B cell (primary cell): ENCODE results near the gene CXorf65. TPM values are rescaled to one million over a fixed set of nuclear protein-coding genes. Genes with fewer than 3 reads are reported as not detected.

Experiments
- ATAC-seq: fragments of 200-7000 bp; cut with Tn5 transposase; one replicate; pipeline ENCODE4 v1.10.0; 2021; ENCODE audit warnings: low read depth, mild to moderate bottlenecking, moderate number of reproducible peaks, moderate library complexity
- CTCF ChIA-PET: fragments of 350-600 bp; sonication (Branson Sonifier 250); formaldehyde crosslinking; loops from one replicate; lab custom pipeline; 2021; ENCODE audit warnings: antibody characterized with exemption, inconsistent platforms; lab: Charles Lee
- POLR2A ChIA-PET: fragments of 350-600 bp; sonication (Branson Sonifier 250); formaldehyde crosslinking; loops from one replicate; lab custom pipeline; 2021; ENCODE audit warnings: antibody characterized with exemption; lab: Charles Lee
- DNase-seq: peaks from one replicate; pipeline ENCODE4 v3.0.0; 2013
- H2AFZ ChIP-seq: 2 replicates; pipeline ENCODE4 v1.6.1; 2012; ENCODE audit warnings: mild to moderate bottlenecking, low read depth, low read length; ENCODE audit not compliant: insufficient read depth, poor library complexity, severe bottlenecking
- H3K27ac ChIP-seq, 2 donors: 1 replicate in 1 of 2; 2 replicates in 1 of 2; pipeline ENCODE4 v1.5.1; 2012 to 2013; ENCODE audit warnings: low read length in 2 of 2, mild to moderate bottlenecking in 2 of 2, moderate library complexity in 1 of 2
- H3K27me3 ChIP-seq, 4 experiments: fragments of 200-600 bp in 1 of 4; sonication (generic) in 1 of 4; replicated peaks in 1 of 4; 1 replicate in 2 of 4; 2 replicates in 2 of 4; pipeline versions ENCODE4 v1.6.1 to v1.7.0; 2013 to 2016; ENCODE audit warnings: low read length in 3 of 4, mild to moderate bottlenecking in 2 of 4, mixed read lengths in 1 of 4, moderate library complexity in 1 of 4; ENCODE audit not compliant: insufficient read depth in 4 of 4, control insufficient read depth in 3 of 4; ENCODE audit errors: control extremely low read depth in 1 of 4
- H3K36me3 ChIP-seq, 2 experiments: replicated peaks in 1 of 2; 1 replicate in 1 of 2; 2 replicates in 1 of 2; pipeline versions ENCODE4 v1.6.1 to v1.7.1; 2013; ENCODE audit warnings: low read length in 1 of 2; ENCODE audit not compliant: insufficient read depth in 2 of 2, control insufficient read depth in 1 of 2; ENCODE audit errors: control extremely low read depth in 1 of 2, extremely low read depth in 1 of 2
- H3K4me1 ChIP-seq, 2 donors: fragments of 200-600 bp in 1 of 2; sonication (generic) in 1 of 2; 1 replicate in 1 of 2; 2 replicates in 1 of 2; pipeline versions ENCODE4 v1.5.1 to v1.6.1; 2013 to 2017; ENCODE audit warnings: low read length in 2 of 2; ENCODE audit not compliant: control insufficient read depth in 2 of 2, insufficient read depth in 2 of 2
- H3K4me2 ChIP-seq: replicated peaks from 2 replicates; pipeline ENCODE3; 2012; ENCODE audit warnings: mild to moderate bottlenecking, low read depth, low read length; ENCODE audit not compliant: poor library complexity, severe bottlenecking
- H3K4me3 ChIP-seq, 5 experiments: fragments of 200-600 bp in 1 of 5; sonication (generic) in 1 of 5; 1 replicate in 3 of 5; 2 replicates in 2 of 5; pipeline versions ENCODE4 v1.5.1 to v1.7.0; 2011 to 2016; ENCODE audit warnings: low read length in 4 of 5, mild to moderate bottlenecking in 4 of 5, low read depth in 2 of 5, control low read depth in 1 of 5, moderate library complexity in 1 of 5; ENCODE audit not compliant: insufficient read depth in 1 of 5; ENCODE audit errors: control extremely low read depth in 1 of 5, extremely low read depth in 1 of 5
- H3K79me2 ChIP-seq: fragments of 200-600 bp; sonication (generic); one replicate; pipeline ENCODE4 v1.6.0; 2016; ENCODE audit warnings: low read length; ENCODE audit not compliant: control insufficient read depth, insufficient read depth
- H3K9ac ChIP-seq: fragments of 200-600 bp; sonication (generic); 2 replicates; pipeline ENCODE4 v1.6.1; 2017; ENCODE audit warnings: mild to moderate bottlenecking, low read length, moderate library complexity
- H3K9me3 ChIP-seq, 3 donors: one replicate each; pipeline versions ENCODE4 v1.6.1 to v1.7.1; 2013; ENCODE audit warnings: low read length in 2 of 3; ENCODE audit not compliant: control insufficient read depth in 2 of 3, insufficient read depth in 1 of 3; ENCODE audit errors: control extremely low read depth in 1 of 3
- H4K20me1 ChIP-seq: 2 replicates; pipeline ENCODE4 v1.6.0; 2012; ENCODE audit warnings: mild to moderate bottlenecking, low read length; ENCODE audit not compliant: insufficient read depth, control insufficient read depth, poor library complexity, severe bottlenecking
- H3K27ac Mint-ChIP-seq: one replicate; pipeline ENCODE4 v1.8.0; 2021; ENCODE audit warnings: mixed read lengths
- H3K27me3 Mint-ChIP-seq: one replicate; pipeline ENCODE4 v1.8.0; 2021; ENCODE audit warnings: mixed read lengths
- H3K4me1 Mint-ChIP-seq: one replicate; pipeline ENCODE4 v1.8.0; 2021; ENCODE audit warnings: mixed read lengths
- H3K4me3 Mint-ChIP-seq: one replicate; pipeline ENCODE4 v1.8.0; 2021; ENCODE audit warnings: mixed read lengths
- H3K9me3 Mint-ChIP-seq: one replicate; pipeline ENCODE4 v1.8.0; 2022; ENCODE audit warnings: mixed read lengths; ENCODE audit not compliant: insufficient read depth
- CTCF ChIP-seq: fragments of 200-600 bp; IDR thresholded peaks from one replicate; pipeline ENCODE4 v1.8.0; 2022; ENCODE audit warnings: antibody characterized with exemption, mild to moderate bottlenecking
- EZH2 ChIP-seq: IDR thresholded peaks from 2 replicates; pipeline ENCODE4 v1.6.1; 2012; ENCODE audit warnings: borderline replicate concordance, low read depth, mild to moderate bottlenecking, moderate library complexity, low read length; ENCODE audit not compliant: insufficient read depth, poor library complexity, severe bottlenecking
- WGBS: methylation state at CpG from one replicate; pipeline ENCODE4 v1.1.5; 2013; ENCODE audit warnings: missing lambda C conversion rate; ENCODE audit not compliant: insufficient coverage; 5-methylcytosine and 5-hydroxymethylcytosine counted together
- intact Hi-C: fragments of 100-400 bp; cut with micrococcal nuclease; formaldehyde crosslinking; loops from one replicate; pipeline ENCODE4 v1.10.0; 2022
- polyA plus RNA-seq: library from polyadenylated mRNA; depleted of rRNA; stranded (reverse); fragments of >200 nt; gene quantifications from 2 replicates; pipeline ENCODE4 v1.2.3, GENCODE V29; 2012
- total RNA-seq, 2 donors: library from RNA; stranded (reverse); fragments of 120-200 nt in 1 of 2; gene quantifications; 1 replicate in 1 of 2; 2 replicates in 1 of 2; pipeline versions ENCODE4 v1.2.3 to v1.2.4, GENCODE V29; 2013 to 2022

CXorf65 gene
- total and polyA plus RNA-seq, 2 donors (not counting 1 experiment from before 2014, with no cell fraction given), result 25.6 to 49.6 TPM

- intact Hi-C loops, result no loop called here
- Mint-ChIP-seq H3K27me3 (no peaks in the 10 kb centered on the region), H3K9me3 (no peaks in the 10 kb centered on the region), H3K4me1 (peaks cover 8% of the 10 kb centered on the region), H3K4me3 (no peak overlapping the region), H3K27ac (no peak overlapping the region)
- Histone ChIP-seq H3K27ac (no peak overlapping the region), H3K36me3 (peaks cover 0 to 33% of the 10 kb centered on the region in 2 experiments), H2AFZ (no peak overlapping the region), H3K4me1 (peaks cover 2% of the 10 kb centered on the region in 2 donors), H3K4me3 (no peak overlapping the region), H3K79me2 (no peaks in the 10 kb centered on the region), H3K9ac (no peak overlapping the region), H3K9me3 (no peaks in the 10 kb centered on the region), H3K27me3 (no peaks in the 10 kb centered on the region), H3K4me2 (no peak overlapping the region), H4K20me1 (no peaks in the 10 kb centered on the region)
- WGBS, result 93% methylated on average over 3 of the region's 6 CpGs
- ChIA-PET POLR2A (no interaction called here), CTCF (no interaction called here)
- DNase-seq (no peak), ATAC-seq (no peak)
- TF ChIP-seq CTCF, result no peak
- no peak for TF ChIP-seq EZH2
These were observed 33.9 kb upstream of the CXorf65 start for GRCh38 chrX:71140440-71140839.

GRCh38 chrX:71131510-71131909 is 25.0 kb upstream of the CXorf65 start:
- Histone ChIP-seq H4K20me1 (no peaks in the 10 kb centered on the region), H2AFZ (no peak overlapping the region), H3K4me3 (no peak overlapping the region), H3K9me3 (no peaks in the 10 kb centered on the region), H3K27me3 (no peaks in the 10 kb centered on the region), H3K4me1 (peaks cover 0 to 8% of the 10 kb centered on the region in 2 donors), H3K79me2 (no peaks in the 10 kb centered on the region), H3K36me3 (peaks cover 0 to 55% of the 10 kb centered on the region in 2 experiments), H3K4me2 (no peak overlapping the region), H3K9ac (no peak overlapping the region), H3K27ac (no peak overlapping the region)
- Mint-ChIP-seq H3K4me1 (peaks cover 9% of the 10 kb centered on the region), H3K9me3 (no peaks in the 10 kb centered on the region), H3K27ac (no peak overlapping the region), H3K27me3 (no peaks in the 10 kb centered on the region), H3K4me3 (no peak overlapping the region)
- 100% methylated on average over 1 of the region's 4 CpGs for WGBS
- TF ChIP-seq EZH2 (no peak), CTCF (no peak)
- CTCF ChIA-PET, result interaction anchor here (0.8 to 6.4 kb wide), 5 partner anchors 20 to 48 kb away, joined by 3 to 78 read pairs (median 33); partner anchors contain the start of genes FOXO4 and IL2RG
- POLR2A ChIA-PET, result interaction anchor here (1.1 kb wide), 1 partner anchor 13 kb away, joined by 3 read pairs; the partner anchor contains the start of gene MED12
- intact Hi-C loops, result no loop called here
- ATAC-seq (no peak), DNase-seq (no peak)
